ENCODE measurements around the gene ADAMTS17.
"Not testable (repeated sequence)": the region's sequence is repeated elsewhere in the genome, so short reads cannot be mapped to it uniquely, and the experiment has no call there.

ADAMTS17 gene

GRCh38 chr15:99986297-99987118 is 355.3 kb downstream of the ADAMTS17 start:
- H3K36me3 ChIP-seq (ENCODE audit: control insufficient read depth, insufficient read depth, low read length), result no peaks in the 10 kb centered on the region
- peaks cover 10% of the 10 kb centered on the region for H3K4me1 ChIP-seq (ENCODE audit: control insufficient read depth, insufficient read depth, low read length)
- H3K9ac ChIP-seq (ENCODE audit: low read depth, low read length), result no peak overlapping the region
- no peak overlapping the region for H3K4me3 ChIP-seq (ENCODE audit: low read depth, low read length)
- H3K27me3 ChIP-seq (ENCODE audit: control insufficient read depth, insufficient read depth, low read length), result no peaks in the 10 kb centered on the region
- no peaks in the 10 kb centered on the region for H3K9me3 ChIP-seq (ENCODE audit: control insufficient read depth, insufficient read depth, low read length)

GRCh38 chr15:99985878-99986277 is 355.9 kb downstream of the ADAMTS17 start:
- Histone ChIP-seq H3K9me3 (ENCODE audit: control insufficient read depth, insufficient read depth, low read length) (no peaks in the 10 kb centered on the region), H3K4me3 (ENCODE audit: low read depth, low read length) (no peak overlapping the region), H3K4me1 (ENCODE audit: control insufficient read depth, insufficient read depth, low read length) (peaks cover 10% of the 10 kb centered on the region), H3K9ac (ENCODE audit: low read depth, low read length) (no peak overlapping the region), H3K36me3 (ENCODE audit: control insufficient read depth, insufficient read depth, low read length) (no peaks in the 10 kb centered on the region), H3K27me3 (ENCODE audit: control insufficient read depth, insufficient read depth, low read length) (no peaks in the 10 kb centered on the region)

GRCh38 chr15:99984491-99985243 is 357.1 kb downstream of the ADAMTS17 start:
- Histone ChIP-seq H3K4me3 (ENCODE audit: low read depth, low read length) (no peak overlapping the region), H3K9ac (ENCODE audit: low read depth, low read length) (no peak overlapping the region), H3K9me3 (ENCODE audit: control insufficient read depth, insufficient read depth, low read length) (no peaks in the 10 kb centered on the region), H3K27me3 (ENCODE audit: control insufficient read depth, insufficient read depth, low read length) (no peaks in the 10 kb centered on the region), H3K36me3 (ENCODE audit: control insufficient read depth, insufficient read depth, low read length) (no peaks in the 10 kb centered on the region), H3K4me1 (ENCODE audit: control insufficient read depth, insufficient read depth, low read length) (peaks cover 10% of the 10 kb centered on the region)

GRCh38 chr15:99983886-99984286 is 357.9 kb downstream of the ADAMTS17 start:
- peaks cover 10% of the 10 kb centered on the region for H3K4me1 ChIP-seq (ENCODE audit: control insufficient read depth, insufficient read depth, low read length)
- peak overlapping the region; percentile 11 for H3K4me3 ChIP-seq (ENCODE audit: low read depth, low read length)
- no peaks in the 10 kb centered on the region for H3K36me3 ChIP-seq (ENCODE audit: control insufficient read depth, insufficient read depth, low read length)
- no peaks in the 10 kb centered on the region for H3K27me3 ChIP-seq (ENCODE audit: control insufficient read depth, insufficient read depth, low read length)
- H3K9me3 ChIP-seq (ENCODE audit: control insufficient read depth, insufficient read depth, low read length), result no peaks in the 10 kb centered on the region
- H3K9ac ChIP-seq (ENCODE audit: low read depth, low read length), result peak overlapping the region; percentile 14

GRCh38 chr15:99983171-99983885 is 358.4 kb downstream of the ADAMTS17 start:
- Histone ChIP-seq H3K36me3 (ENCODE audit: control insufficient read depth, insufficient read depth, low read length) (no peaks in the 10 kb centered on the region), H3K27me3 (ENCODE audit: control insufficient read depth, insufficient read depth, low read length) (no peaks in the 10 kb centered on the region), H3K9ac (ENCODE audit: low read depth, low read length) (peak overlapping the region; percentile 14), H3K4me3 (ENCODE audit: low read depth, low read length) (peak overlapping the region; percentile 11), H3K9me3 (ENCODE audit: control insufficient read depth, insufficient read depth, low read length) (no peaks in the 10 kb centered on the region), H3K4me1 (ENCODE audit: control insufficient read depth, insufficient read depth, low read length) (peaks cover 10% of the 10 kb centered on the region)

- no peak overlapping the region for H3K9ac ChIP-seq (ENCODE audit: low read depth, low read length)
- no peaks in the 10 kb centered on the region for H3K27me3 ChIP-seq (ENCODE audit: control insufficient read depth, insufficient read depth, low read length)
- H3K36me3 ChIP-seq (ENCODE audit: control insufficient read depth, insufficient read depth, low read length), result no peaks in the 10 kb centered on the region
- H3K4me3 ChIP-seq (ENCODE audit: low read depth, low read length), result no peak overlapping the region
- H3K9me3 ChIP-seq (ENCODE audit: control insufficient read depth, insufficient read depth, low read length), result no peaks in the 10 kb centered on the region
- peaks cover 10% of the 10 kb centered on the region for H3K4me1 ChIP-seq (ENCODE audit: control insufficient read depth, insufficient read depth, low read length)
Observed at GRCh38 chr15:99982662-99983061, 359.1 kb downstream of the ADAMTS17 start.

- no peaks in the 10 kb centered on the region for H3K27me3 ChIP-seq (ENCODE audit: control insufficient read depth, insufficient read depth, low read length)
- no peak overlapping the region for H3K9ac ChIP-seq (ENCODE audit: low read depth, low read length)
- peaks cover 10% of the 10 kb centered on the region for H3K4me1 ChIP-seq (ENCODE audit: control insufficient read depth, insufficient read depth, low read length)
- H3K36me3 ChIP-seq (ENCODE audit: control insufficient read depth, insufficient read depth, low read length), result no peaks in the 10 kb centered on the region
- no peaks in the 10 kb centered on the region for H3K9me3 ChIP-seq (ENCODE audit: control insufficient read depth, insufficient read depth, low read length)
- no peak overlapping the region for H3K4me3 ChIP-seq (ENCODE audit: low read depth, low read length)
Observed at GRCh38 chr15:99981839-99982658, 359.7 kb downstream of the ADAMTS17 start.

- no peaks in the 10 kb centered on the region for H3K36me3 ChIP-seq (ENCODE audit: control insufficient read depth, insufficient read depth, low read length)
- H3K27me3 ChIP-seq (ENCODE audit: control insufficient read depth, insufficient read depth, low read length), result no peaks in the 10 kb centered on the region
- H3K9ac ChIP-seq (ENCODE audit: low read depth, low read length), result no peak overlapping the region
- no peaks in the 10 kb centered on the region for H3K9me3 ChIP-seq (ENCODE audit: control insufficient read depth, insufficient read depth, low read length)
- peaks cover 10% of the 10 kb centered on the region for H3K4me1 ChIP-seq (ENCODE audit: control insufficient read depth, insufficient read depth, low read length)
- no peak overlapping the region for H3K4me3 ChIP-seq (ENCODE audit: low read depth, low read length)
Observed at GRCh38 chr15:99981191-99981647, 360.6 kb downstream of the ADAMTS17 start.

- no peaks in the 10 kb centered on the region for H3K36me3 ChIP-seq (ENCODE audit: control insufficient read depth, insufficient read depth, low read length)
- H3K9me3 ChIP-seq (ENCODE audit: control insufficient read depth, insufficient read depth, low read length), result no peaks in the 10 kb centered on the region
- no peak overlapping the region for H3K9ac ChIP-seq (ENCODE audit: low read depth, low read length)
- no peaks in the 10 kb centered on the region for H3K27me3 ChIP-seq (ENCODE audit: control insufficient read depth, insufficient read depth, low read length)
- no peak overlapping the region for H3K4me3 ChIP-seq (ENCODE audit: low read depth, low read length)
- peaks cover 10% of the 10 kb centered on the region for H3K4me1 ChIP-seq (ENCODE audit: control insufficient read depth, insufficient read depth, low read length)
Observed at GRCh38 chr15:99980752-99981151, 361.0 kb downstream of the ADAMTS17 start.

GRCh38 chr15:99979886-99980285 is 361.9 kb downstream of the ADAMTS17 start:
- H3K4me3 ChIP-seq (ENCODE audit: low read depth, low read length); H3K36me3 ChIP-seq (ENCODE audit: control insufficient read depth, insufficient read depth, low read length); H3K9ac ChIP-seq (ENCODE audit: low read depth, low read length); H3K27me3 ChIP-seq (ENCODE audit: control insufficient read depth, insufficient read depth, low read length); H3K9me3 ChIP-seq (ENCODE audit: control insufficient read depth, insufficient read depth, low read length): not testable (repeated sequence)
- H3K4me1 ChIP-seq (ENCODE audit: control insufficient read depth, insufficient read depth, low read length), result peaks cover 10% of the 10 kb centered on the region

- no peaks in the 10 kb centered on the region for H3K9me3 ChIP-seq (ENCODE audit: control insufficient read depth, insufficient read depth, low read length)
- no peak overlapping the region for H3K4me3 ChIP-seq (ENCODE audit: low read depth, low read length)
- no peaks in the 10 kb centered on the region for H3K36me3 ChIP-seq (ENCODE audit: control insufficient read depth, insufficient read depth, low read length)
- H3K27me3 ChIP-seq (ENCODE audit: control insufficient read depth, insufficient read depth, low read length), result no peaks in the 10 kb centered on the region
- H3K4me1 ChIP-seq (ENCODE audit: control insufficient read depth, insufficient read depth, low read length), result peaks cover 10% of the 10 kb centered on the region
- no peak overlapping the region for H3K9ac ChIP-seq (ENCODE audit: low read depth, low read length)
Observed at GRCh38 chr15:99979371-99979770, 362.4 kb downstream of the ADAMTS17 start.
